HG03575 (cell line): ENCODE data around the gene OLFML2A.
"Not testable (repeated sequence)": the region's sequence is repeated elsewhere in the genome, so short reads cannot be mapped to it uniquely, and the experiment has no call there.

ENCODE experiments used
- ATAC-seq: cut with Tn5 transposase; IDR thresholded peaks from one replicate; pipeline ENCODE4 v1.9.1; 2021; ENCODE audit not compliant: unreplicated experiment, insufficient number of reproducible peaks, low FRiP score; ENCODE audit errors: extremely low read depth

Gene OLFML2A

DNA sequence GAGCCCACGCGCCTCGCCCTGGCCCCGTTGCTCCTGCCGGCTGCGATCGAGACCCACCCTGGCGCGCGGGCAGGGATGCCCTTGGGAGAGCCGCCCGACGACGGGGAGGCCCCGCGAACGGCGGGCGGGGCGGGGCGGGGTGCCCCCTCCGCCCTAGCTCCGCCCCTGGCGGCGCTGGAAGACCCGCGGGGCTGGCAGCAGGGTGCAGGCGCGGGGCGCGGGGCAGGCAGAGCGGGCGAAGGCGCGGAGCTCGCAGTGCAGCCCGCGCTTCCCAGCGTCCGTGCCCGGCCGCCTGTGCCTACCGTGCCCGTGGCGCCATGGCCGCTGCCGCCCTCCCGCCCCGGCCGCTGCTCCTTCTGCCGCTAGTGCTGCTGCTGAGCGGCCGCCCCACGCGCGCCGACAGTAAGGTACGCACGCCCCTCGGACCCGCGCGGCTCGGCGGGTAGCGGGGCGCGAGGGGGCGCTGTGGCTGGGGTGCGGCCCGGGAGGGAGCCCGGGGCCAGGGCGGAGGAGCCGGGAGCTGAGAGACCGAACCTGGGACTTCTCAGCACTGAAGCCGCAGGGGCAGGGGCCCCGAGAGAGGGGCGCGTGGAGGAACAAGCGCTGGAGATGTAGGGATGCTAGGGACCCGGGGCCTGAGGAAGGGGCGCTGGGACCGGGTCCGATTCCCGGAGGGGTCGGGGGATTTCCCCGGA lies at the start of gene OLFML2A:
Gene OLFML2A, plus strand, starts transcription at position 180 of the 695 bp plus-strand sequence. Its CDS starts 138 bp downstream, at position 318.
- no peak for ATAC-seq

DNA sequence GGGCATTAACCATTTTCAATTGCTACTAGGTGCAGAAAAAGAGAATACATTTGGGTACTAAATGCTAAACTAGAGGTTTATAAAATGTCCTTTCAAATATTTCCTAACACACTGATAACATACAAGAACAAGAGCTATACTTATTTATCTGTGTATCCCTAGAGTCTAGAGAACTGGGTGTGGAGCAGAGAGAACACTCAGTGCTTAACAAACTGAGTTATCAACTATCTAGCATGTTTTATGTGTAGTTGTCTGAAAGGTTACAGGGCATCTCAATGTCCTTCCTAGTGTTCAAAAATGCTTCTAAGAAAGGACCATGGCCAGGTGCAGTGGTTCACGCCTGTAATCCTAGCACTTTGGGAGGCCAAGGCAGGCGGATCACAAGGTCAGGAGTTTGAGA lies 46.2 kb upstream of the OLFML2A start:
- ATAC-seq: no peak

DNA sequence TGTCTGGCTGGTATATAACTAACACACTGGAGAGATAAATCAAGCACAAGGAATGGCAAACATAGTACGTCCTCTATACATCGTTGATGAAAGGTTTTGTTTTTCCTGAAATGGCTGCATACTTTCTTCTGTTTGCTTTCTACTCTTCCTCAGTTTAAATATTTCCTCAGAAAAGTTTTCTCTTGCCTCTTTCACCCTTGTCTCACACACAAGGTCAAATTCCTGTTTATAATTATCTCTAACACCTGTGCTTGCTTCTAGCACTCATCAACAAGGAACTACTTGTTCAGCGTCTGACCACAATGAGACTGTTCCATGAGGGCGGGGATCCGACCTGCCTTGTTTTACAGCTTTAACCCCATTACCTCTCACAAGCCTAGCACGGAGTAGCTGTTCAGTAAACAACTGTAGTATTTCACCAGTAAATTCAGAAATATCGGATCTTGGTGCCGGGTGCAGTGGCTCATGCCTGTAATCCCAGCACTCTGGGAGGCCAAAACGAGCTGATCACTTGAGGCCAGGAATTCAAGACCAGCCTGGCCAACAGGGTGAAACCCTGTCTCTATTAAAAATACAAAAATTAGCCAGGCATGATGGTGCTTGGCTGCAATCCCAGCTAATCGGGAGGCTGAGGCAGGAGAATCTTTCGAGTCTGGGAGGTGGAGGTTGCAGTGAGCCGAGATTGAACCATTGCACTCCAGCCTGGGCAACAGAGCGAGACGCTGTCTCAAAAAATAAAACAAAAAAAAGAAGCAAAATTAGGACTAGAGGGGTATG lies 42.8 kb upstream of the OLFML2A start:
- ATAC-seq: no peak

DNA sequence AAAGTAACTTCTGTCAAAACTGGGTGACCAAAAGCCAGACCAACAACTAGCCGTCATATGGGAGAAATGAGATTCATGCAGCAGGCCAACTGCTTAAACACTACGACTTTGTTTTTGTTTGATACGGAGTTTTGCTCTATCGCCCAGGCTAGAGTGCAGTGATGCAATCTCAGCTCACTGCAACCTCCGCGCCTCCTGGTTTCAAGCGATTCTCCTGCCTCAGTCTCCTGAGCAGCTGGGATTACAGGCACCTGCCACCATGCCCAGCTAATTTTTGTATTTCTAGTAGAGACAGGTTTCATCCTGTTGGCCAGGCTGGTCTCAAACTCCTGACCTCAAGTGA lies 42.2 kb upstream of the OLFML2A start:
- not testable (repeated sequence) for ATAC-seq

GRCh38 chr9:124735121-124735520 lies 41.8 kb upstream of the OLFML2A start:
- no peak for ATAC-seq

DNA sequence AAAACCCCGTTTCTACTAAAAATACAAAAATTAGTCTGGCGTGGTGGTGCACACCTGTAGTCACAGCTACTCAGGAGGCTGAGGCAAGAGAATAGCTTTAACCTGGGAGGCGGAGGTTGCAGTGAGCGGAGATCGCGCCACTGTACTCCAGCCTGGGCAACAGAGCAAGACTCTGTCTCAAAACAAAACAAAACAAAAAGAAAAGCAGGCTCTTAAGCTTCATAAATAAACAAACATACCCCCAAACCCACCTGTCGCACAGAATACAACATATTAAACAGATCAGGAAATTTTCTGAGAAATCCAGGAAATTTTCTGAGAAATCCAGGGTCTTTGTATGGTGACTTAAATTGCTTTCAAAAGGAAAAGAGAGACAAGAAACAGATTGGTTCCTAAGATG lies 38.9 kb upstream of the OLFML2A start:
- not testable (repeated sequence) for ATAC-seq

- ATAC-seq: no peak
These were observed 37.6 kb upstream of the OLFML2A start for GRCh38 chr9:124739360-124739759.

DNA sequence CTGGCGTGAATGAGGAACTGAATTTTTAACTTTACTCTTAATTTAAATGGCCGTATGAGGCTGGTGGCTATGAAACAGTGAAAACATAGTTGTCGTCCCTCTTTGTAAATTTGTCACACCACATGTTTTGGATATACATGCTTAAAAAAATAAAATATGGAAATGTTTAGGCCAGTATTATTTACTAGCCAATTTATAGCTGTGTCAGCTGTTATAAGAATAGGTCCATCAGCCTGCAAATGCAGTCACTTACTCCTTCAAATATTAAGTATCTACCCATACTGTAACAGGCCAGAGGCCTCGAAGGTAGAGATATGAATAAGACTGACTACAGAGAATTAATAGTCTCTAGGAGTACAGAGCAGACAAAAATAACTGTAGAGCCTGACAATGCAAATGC lies 35.8 kb upstream of the OLFML2A start:
- ATAC-seq: no peak

DNA sequence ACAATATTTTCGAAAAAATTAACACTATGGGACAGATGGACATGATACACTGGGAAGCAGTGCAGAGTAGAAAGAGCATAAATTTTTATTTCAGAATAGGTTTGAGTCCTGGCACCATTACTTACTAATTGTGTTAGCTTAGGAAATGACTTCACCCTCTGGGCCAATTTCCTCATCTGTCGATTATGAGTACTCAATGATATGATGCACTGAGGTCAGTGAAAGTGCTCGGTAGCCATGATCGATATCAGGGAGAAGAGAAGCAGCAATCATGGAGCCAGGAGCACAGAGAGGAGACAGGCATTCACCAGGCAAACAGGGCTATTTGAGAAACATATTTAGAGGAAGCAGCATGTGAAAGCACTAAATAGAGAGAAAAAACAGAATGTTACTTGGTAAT lies 35.3 kb upstream of the OLFML2A start:
- ATAC-seq: no peak

DNA sequence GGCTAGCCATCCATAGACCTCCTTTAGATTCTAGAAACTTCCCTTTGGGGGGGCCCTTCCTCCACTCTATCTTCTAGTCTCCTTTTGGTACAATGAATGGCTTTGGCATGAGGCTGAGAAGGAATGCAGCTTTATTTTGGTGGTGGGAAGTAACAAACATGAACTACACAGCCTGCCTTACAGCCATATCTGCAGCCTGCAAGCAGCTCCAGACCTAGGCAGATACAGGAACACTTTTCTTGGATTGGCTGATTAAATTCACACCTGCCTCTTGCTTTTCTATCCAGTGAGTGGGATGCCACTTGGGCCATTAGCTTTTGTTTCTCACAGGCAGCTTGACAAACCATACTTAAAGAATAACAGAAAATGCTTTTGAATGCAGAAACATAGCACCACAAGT lies 34.0 kb upstream of the OLFML2A start:
- no peak for ATAC-seq

- no peak for ATAC-seq
These were observed 33.1 kb upstream of the OLFML2A start for GRCh38 chr9:124743686-124744348.

- no peak for ATAC-seq
These were observed 29.9 kb upstream of the OLFML2A start for GRCh38 chr9:124747065-124747464.

- no peak for ATAC-seq
These were observed 27.6 kb upstream of the OLFML2A start for GRCh38 chr9:124749284-124749683.

DNA sequence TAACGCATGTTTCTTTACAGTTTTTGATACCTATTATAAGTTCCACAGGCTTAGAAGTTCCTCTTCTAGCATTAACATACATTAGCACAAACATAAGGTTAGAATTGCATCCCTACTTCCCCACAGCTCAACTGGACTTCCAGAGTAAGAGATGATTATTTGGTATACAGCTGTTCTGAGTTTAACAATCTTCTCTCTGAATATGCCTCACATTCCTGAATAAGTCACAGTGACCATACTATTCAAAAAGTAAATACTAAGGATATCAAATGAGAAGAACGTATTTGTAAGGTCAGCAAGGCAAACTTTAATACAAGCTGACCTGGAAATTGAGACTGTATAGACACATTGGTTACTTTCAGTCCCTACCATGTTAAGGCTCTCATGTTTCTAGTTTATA lies 27.2 kb upstream of the OLFML2A start:
- no peak for ATAC-seq

DNA sequence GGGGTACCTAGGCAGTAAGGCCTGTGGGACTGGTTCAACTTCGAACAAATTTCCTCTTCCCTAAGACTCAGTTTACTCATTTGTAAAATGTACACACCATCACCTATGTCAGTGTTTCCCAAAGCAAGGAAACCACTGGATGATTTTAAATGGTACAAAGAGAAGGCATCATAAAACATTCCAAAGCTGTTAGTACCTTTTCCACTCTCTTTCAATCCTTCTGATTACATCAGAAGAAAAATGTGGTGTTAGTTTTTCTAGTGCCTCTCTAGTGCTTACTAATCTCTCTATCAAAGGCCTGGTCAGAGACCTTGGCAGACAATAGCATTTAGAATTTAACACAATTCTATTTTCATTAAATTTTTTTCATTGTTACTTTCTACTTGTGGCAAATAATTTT lies 24.0 kb upstream of the OLFML2A start:
- no peak for ATAC-seq

GRCh38 chr9:124754289-124754688 lies 22.6 kb upstream of the OLFML2A start:
- ATAC-seq: no peak

DNA sequence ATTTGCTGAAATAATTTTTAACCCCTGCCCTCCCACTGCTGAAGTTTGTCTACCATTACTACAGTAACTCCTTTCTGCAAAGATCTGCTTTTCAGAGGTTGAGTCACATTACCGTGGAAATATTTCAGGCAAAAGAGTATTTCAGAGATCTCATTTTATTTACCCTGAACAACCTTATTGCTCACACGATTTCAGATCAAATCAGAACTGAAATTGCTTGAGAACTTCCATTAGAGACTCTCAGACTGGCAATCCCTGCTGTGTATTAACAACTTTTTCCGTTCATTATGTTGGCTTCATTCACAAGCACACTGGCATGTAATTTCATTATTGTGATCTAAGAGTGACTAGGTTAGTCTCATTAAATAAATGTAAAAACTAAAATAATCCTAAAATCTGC lies 21.9 kb upstream of the OLFML2A start:
- ATAC-seq: no peak

DNA sequence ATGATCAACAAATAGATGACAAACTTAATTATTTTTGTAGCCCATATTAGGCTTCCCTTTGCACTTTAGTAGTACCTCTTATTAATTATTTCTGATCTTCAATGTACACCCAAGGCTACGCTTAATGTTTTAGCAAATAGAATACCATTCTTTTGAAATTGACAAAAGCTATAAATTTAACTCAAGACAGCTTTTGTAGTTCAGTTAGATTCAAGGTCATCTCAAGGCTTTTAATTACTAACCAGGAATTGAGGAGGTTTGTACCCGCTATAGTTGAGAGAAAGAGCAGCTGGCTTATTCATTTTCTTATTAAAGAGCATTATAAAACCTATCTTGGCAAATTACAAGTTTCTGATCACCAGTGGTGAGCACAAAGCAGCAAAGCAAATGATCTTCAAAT lies 20.9 kb upstream of the OLFML2A start:
- no peak for ATAC-seq

DNA sequence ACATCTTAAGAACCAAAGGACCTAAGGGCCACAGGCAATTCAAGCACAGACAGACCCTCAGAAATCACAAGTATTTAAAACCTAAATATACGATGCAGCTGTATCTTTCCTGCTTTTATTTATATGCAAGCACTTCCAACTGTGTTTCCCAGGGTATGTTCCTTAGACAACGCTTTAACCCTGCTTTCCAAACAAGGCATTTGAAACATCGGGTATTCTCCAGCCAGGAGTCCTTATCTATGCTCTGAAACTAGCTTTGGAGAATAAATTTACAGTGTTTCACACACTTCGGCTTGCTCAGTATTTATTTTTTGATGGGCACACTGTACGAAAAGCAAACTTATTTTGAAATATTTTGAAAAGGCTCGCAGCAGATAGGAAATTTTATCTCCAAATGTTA lies 19.3 kb upstream of the OLFML2A start:
- ATAC-seq: no peak

DNA sequence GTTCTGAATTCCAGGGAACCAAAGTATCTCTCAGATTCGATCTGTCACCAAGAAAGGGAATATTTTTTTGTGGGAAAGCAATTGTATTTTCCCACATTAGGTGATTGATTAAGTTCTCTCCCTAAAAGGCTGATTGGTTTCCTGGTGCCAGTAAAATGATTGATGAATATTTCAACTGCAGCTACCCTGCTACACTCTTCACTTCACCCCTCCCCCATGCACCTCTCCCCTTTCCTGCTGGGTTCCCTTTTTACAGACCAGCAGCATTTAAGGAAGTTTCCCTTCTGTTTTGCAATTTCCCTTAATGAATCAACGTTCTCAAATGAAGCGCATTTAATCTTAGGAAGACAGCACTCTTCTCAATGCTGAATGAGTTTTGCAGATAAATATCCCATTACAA lies 18.9 kb upstream of the OLFML2A start:
- no peak for ATAC-seq
